Measurements from ENCODE around the gene SMYD3.
A peak's percentile ranks its signal among the peaks of the same experiment; 100 is the strongest.

Gene SMYD3

DNA sequence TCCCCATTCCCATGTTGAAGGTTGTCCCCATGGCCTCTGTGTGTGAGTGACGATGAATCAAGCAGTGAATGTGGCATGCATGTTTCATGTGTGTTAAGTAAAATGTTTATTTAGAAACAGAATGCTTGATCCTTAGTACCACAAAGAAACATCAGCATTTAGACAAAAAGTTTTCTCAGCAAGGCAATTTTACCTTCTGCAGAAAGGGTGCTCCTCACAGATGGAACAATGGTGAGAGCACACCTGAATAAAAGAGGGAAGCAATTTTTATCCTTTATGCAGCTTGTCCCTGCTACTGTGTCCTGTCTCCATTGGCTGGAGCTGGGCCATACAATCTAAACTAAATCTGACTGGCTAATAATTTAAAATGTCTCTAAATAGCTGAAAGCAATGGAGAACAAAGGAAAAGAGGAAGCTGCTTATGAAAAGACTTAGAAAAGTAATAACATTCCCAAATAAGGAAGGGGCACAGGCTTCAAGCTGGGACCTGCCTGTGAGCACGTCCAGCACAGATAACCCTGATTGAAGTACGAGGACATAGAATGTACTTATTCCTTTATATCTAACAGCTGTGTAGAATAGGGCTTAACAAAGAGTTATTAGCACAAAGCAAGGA is 8.4 kb upstream of the SMYD3 start:
- DNase-seq: no peak

DNA sequence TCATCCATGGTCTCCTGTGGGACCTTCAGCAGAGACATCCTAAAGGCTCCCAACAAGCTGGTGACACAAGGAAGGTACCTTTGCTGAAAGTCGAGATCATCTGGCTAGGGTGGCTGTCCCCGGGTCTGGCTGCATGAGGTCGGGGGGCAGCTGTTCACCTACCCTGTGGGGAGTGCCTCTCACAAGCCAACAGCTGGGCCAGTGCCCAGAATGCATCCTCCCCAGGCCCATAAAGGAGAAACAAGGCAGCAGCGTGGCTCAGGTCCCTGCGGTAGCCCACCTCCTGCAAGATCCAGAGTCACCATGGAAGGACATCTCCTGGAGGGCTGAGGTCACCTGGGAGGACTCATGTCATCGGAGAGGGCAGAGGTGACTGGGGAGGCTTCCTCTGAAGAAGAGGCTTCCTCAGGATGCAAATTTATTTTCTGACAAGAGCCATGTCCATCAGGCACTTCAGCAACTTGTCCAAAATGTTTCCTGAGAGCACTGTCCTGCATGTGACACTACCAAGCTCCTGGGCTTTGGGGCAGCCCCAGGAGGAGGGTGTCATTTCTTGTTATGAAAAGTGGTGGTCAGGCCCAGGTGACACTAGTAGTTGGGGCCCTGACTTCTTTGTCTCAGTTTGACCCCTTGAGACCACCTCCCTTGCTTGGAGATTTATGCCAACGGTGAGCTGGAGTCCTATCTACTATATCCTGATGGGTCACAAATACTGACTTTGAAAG is 6.7 kb upstream of the SMYD3 start:
- DNase-seq: no peak

DNA sequence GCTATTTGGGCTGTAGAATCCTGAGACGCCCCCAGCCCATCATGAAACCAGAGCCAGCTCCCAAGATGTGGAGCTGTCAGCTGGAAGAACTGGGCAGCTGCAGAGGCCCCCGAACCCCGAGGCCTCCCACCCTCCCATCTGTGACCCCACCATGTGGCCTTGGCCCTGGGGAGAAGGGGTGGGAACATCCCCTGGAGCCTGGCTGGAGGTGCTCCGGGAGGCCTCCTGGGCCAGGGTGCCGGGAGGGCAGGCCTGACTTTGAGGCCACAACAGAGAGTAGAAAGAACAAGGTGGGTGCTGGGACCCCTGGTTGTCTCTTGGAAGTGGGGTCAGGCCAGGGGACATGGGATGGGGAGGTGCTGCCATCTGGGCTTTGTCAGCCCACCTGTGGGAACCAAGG is 6.0 kb upstream of the SMYD3 start:
- no peak for DNase-seq

DNA sequence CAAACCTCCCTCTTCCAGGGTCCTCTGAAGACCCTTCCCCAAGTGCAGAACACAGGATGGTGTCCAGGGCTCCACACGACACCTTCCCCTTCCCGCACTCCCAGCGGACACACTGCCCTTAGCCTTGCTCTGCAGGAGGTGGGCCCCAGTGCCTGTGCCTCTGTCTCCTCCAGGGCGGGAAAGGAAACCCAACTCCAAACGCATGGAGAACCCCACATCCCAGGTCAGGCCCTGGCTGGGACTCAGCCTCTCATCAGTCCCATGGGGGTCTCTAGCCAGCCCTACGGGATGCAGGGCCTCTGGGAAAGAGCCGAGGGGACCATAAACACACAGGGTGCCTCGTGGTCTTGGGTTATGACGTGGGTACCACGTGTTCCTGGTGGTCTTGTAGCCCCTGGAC is 5.6 kb upstream of the SMYD3 start:
- DNase-seq: no peak

DNA sequence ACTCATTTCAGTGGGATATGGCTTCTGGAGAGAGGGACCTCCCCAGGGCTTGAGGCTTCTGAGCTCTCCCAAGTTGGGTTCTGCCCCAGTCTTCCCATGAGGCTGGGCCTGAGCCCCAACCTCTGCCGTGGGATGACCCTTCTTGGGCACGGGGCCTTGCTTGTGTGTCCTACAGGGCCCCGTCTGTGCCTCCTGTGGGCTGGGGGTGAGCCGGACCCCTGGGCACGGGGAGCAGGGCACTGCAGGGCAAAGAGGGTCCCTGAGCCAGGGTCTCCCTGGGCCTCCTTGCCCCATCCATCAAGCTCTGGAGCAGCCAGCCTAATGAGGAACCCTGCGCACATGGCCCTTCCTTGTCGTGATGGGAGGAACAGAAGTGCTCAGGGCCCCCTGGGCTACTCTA is 5.2 kb upstream of the SMYD3 start:
- no peak for DNase-seq

DNA sequence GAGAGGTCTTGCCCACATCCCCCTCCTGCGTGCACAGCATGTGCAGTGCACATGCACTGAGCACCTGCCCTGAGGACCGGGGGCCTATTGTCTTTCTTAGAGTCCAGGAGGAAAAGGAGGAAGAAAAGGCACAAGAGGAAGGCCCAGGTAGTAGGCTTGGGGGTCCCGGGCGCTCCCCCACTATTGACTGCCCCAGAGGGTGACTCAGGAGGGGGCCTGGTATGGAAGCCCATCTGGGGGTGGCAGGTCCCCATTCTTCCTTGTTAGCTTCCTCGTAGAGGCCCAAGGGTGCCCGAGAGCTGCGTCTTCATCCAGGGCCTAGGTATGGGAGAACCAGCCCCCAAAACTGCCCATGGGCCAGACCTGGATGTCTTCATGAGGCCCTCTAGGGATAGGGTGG is 4.1 kb upstream of the SMYD3 start:
- DNase-seq: no peak

DNA sequence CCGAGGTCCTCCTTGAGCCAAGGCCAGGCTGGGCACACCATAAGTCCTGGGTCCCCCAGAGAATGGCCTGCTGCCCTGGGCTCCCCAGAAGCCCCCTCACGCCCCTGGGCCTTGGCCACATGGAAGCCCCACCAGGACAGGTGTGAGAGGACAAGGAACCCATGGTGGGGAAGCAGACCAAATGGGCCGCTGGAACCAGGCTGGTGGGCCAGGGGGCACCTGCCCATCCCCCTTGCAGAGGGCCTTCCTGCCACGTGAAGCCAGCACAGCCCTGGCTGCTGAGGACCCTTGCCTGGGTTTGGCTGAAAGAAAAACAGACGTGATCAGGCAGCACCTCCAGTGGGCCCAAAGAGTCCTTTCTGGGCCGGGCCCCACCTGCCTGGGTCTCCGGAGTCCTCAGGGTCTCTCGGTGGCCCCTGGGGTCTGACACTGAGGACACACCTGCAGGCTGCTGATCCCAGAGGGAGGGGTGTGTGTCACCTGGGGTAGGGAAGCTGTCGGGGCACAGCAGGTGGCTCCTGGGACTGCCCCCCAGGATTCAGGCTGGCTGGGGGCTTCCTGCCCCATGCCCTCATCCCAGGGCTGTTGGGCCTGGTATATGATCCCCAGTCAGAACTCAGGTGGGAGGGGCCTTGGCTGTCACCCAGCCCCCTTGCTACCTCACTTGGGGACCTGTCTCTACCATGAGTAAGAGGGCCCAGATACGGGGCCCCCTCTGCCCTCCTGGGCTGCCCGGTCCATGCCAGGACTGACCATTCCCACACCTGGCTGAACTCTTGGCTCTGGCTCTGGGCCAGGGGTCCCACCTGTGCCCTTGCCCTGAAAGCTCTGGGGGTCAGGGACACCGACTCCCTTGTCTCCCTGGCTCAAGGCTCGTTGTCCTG is 3.3 kb upstream of the SMYD3 start:
- no peak for DNase-seq

DNA sequence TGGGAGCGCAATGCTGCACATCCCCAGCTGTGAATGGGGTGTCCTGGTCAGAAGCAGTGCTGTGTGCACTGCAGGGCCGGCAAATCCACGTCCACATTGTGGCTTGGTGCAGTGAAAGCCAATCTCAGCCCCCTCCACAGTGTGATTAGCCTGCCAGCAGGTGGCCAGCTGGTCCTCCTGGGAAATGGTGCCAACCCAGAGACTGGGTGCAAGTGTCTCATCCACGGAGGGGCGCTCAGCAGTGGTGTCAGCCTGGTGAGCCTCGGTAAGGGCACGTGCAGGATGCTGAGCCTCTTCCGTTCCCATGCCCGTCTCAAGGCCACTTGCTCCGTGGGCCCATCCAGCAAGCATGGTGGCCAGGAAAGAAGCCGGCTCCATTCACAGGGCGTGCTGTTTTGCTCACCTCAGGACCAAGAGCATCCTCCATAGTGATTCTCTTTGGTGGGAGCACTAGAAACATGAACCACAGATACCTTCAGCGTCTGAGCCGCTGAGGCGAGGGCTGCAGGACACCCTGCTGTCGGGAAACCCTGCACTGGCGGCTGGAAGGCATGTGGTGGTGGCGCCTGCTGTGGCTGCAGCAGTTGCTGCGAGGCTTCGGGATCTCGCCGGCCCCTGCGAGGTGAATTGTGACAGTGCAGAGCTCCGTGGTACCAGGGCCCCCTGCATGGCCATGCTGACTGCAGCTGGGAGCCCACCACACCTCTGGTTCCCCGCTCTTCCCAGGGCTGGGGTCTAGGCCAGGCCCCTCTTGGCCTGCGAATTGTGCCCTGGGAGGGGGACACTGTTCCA is 2.0 kb upstream of the SMYD3 start:
- no peak for DNase-seq

DNA sequence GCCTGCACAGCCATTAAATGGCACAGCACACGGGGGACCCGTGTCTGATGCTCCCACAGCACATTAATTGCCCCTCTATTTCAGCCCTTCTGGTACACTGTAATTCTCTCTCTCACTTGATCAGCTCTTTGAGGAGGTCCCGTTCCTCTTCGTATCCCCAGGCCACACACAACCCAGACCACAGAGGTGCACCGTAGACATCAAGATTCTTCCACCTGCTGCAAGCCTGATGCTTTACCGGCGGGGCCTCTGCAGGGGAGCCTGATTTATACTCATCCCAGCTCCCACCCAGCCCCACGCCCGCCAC is 759 bp downstream of the SMYD3 start:
- DNase-seq: peak in 1 of 5 experiments; percentile 13

DNA sequence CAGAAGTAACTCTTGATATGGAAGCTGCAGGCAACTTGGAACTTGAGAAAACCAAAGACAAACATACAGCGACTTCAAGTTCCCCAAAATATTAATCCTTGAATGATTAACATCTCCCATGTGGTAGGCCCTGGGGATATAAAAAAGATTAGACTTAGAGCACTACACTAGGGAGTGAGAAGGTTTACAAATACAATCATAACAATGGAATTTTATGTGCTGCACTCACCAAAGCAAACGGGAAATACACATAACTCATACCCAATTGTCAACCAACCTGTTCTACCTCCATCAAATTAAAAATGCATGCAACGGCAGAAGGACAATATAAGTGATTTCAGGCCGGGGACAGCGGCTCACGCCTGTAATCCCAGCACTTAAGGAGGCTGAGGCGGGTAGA is 3.7 kb downstream of the SMYD3 start:
- no peak for DNase-seq

DNA sequence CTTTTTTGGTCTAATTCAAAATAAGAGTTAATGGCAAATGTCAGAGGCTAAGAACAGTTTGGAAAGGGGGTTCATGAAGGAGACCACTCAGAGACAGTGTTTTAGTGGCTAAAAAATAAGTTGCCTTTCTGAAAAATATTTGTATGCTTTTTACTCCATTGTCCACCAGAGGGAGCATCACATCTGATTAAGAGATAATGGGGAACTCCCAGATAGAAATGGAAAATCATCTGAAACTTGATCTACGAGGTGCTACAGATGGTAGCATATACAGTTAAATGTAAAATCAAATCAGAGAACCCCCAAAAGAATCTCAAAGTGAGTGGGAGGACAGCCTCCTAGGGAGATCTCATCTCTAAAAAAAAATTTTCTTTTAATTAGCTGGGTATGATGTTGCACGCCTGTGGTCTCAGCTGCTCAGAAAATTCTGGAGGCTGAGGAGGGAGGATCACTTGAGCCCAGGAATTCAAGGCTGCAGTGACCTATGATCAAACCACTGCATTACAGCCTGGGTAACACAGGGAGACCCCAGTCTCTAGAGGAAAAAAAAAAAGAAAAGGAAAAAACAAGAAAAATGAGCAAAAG is 9.7 kb downstream of the SMYD3 start:
- DNase-seq: peak in 2 of 5 experiments; percentile 40 to 75

DNA sequence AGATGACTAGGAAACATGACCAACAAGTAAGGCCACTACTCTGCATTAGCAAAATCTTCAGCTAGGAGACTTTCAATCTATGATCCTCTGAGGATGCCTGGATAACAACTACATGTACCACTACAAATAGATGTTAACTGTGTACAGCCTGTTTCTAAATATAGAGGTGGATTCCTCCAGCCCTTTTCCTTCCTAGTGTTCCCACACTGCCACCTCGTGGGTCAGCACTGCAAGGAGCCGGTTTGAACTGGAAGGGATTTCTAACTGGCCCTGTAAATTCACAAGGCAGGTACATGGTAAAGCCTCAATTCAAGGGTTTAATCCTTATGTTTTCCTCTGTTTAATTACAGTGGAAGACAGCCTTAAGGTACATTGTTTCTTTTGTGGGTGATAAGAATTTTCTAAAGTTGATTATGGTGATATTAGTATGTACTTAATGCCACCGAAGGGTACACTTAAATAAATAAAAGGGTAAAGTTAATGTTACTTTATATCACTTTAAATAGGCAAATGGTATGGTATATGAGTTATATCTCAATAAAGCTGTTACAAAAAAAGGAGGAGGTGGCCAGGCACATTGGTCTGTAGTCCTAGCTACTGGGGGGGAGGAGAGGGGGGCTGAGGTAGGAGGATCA is 14.4 kb downstream of the SMYD3 start:
- DNase-seq: peak in 2 of 5 experiments; percentile 15 to 48

DNA sequence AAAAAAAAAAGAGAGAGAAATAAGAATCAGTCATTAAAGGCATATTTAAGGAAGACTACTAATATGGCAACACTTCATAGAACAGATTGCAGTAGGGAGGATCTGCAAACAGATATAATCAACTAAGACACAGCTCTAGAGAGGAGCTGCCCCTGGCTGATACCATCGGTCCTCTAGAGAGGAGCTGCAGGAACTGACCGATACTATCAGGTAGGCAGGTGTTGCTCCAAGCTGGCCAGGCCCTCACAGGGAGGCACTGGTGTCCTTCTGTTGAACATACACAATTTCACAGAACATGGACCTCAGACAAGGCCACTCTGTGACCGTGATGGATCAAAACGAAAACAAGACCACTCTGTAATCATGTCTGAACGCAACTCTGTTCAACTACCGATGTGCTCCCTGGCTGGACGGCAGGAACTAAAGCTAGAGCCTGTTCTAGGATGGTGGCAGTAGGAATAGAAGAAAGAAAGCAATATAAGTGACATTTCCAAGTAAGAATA is 15.5 kb downstream of the SMYD3 start:
- no peak for DNase-seq

DNA sequence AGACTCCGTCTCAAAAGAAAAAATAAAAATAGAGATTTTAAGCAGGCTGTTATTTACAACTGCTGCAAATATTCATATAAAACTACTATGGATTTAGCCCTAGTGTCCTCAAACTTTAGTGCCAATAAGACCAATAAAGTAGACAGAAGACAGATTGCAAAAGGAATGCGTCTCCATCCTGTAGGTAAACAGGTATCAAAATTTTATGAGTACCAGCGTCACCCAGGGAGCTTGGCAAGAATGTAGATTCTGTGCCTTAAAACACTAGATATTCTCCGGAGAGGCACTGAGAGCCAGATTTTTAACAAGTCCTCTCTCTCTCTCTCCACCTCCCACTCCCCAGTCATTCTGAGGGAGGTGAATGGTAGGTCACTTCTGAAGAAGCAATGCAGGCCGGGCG is 18.4 kb downstream of the SMYD3 start:
- DNase-seq: no peak

DNA sequence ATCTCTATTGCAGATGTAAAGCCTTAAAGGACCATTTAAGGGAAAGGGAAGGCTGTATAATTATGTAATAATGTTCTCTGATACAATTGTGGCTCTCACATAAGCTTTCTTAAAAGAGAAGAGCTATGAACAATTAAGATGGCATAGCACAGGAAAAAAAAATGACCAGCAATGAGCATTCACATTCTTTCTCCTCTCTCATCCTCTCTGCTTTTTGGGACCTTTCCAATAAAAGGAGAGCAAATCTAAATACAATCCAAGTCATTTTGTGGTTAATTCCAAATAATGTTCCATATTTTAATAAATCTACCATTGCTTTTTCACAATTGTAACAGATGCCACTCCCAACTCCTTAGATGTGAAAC is 23.5 kb downstream of the SMYD3 start:
- no peak for DNase-seq

DNA sequence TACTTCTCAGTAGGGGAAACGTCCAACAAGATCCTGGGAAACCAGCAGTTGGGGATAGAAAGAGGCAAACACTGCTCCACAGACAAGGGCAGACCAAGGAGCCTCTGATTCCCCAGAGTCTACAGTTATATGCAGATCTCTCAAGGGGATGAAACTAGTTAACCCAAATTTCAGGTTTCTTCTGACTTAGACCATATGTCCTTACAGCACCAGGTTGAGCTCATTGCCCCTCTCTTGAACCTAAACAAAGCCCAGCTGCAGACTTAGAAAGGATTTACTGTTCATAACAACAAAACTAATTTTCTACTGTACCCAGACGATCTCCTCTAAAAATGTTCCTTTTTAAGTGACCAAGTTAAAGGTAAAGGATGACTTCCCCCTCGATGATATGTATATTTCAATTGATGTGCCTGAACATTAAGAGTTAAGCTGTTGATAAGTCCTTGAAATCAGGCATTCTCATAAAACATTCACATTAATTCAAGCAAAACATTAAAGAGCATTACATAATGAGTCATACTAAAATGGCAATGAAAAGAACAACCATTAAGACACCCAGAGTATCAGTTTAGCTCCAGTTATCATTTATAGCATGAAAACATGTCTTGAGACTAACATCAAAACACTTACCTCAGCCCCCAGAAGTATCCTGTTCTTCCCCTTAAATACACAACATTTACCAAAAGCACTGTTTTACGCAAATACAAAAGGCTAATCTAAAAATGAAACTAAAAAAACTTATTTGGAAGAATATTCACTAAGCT is 24.1 kb downstream of the SMYD3 start:
- no peak for DNase-seq

DNA sequence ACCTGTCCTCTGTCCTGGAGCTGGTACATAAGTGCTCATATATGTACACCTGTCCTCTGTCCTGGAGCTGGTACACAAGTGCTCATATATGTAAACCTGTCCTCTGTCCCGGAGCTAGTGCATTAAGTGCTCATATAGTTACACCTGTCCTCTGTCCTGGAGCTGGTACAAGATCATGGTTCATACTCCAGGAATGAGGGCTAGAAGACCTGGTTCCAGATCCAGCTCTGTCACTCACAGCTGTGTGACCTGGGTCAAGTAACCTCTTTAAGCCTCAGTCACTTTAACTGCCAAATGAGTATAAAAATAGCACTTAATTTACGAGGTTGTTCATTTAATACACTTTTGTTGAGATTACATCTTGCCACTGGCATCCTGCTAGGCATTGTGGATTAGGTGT is 28.0 kb downstream of the SMYD3 start:
- DNase-seq: no peak

DNA sequence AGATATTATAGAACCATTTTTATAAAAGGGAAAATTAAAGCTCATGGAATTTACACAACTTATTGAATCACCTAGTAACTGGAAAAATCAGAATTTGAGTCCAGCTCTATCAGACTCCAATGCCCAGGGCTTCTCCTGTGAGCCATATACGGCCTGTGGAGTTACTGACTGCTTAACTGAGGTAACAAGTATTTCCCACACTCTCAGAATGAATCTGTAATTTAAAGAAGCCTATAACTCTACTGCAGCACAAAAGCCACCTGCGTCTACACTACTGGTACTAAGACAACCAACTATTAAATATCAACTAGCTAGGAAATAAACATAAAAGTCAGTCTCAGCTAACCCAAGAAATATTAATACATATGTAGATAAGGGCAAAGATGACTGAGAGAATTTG is 29.4 kb downstream of the SMYD3 start:
- no peak for DNase-seq

DNA sequence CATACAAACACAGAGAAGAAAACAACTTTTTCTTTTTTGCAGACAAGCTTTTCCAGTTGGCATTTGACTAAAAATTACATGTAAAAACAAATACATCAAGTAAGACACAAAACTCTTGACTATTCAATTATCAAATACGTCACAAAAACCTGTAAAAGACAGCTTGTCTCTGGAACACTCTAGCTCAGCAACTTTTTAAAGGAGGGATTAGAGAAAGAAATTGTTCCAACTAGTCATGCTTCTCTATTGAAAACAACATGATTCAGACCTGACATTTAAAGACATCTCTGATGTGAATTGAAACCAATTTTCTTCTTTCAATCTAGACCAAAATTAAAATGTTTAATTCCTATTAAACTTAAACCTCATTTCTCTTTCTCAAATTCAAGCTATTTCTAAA is 30.3 kb downstream of the SMYD3 start:
- peak in 1 of 5 experiments; percentile 21 for DNase-seq

DNA sequence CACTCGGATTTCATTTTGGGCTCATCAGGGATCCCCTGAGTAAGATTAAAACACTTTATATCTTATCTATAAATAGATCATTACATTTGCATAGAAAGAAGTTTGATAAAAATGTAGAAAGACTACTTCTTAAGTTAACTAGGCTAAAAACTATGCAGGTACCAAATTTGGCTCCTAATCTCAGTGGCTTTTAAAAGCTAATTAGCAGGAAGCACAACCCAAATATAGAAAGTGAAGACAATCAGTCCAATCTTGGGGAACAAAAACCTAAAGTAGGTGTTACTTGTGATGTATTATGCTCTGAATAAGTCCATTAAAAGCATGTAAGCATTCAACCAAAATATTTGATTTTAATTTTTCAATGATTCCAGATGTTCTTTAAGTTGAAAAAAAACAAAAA is 35.4 kb downstream of the SMYD3 start:
- DNase-seq: no peak

DNA sequence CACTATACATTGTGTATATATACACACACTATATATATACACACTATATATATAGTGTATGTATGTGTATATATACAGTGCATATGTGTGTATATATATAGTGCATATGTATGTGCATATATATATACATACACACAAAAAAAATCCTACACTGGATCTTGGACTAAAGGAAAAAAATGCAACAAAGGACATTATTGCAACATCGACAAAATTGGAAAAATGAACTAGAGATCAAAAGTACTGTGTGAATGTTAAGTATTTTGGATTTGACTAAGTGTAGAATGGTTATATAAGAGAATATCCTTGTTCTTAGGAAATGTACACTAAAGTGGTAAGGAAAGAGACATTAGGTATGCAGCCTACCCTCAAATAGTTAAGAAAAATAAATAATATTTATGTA is 36.5 kb downstream of the SMYD3 start:
- DNase-seq: no peak
